Common myeloid progenitor, CD34-positive (primary cell): Measurements from ENCODE around the gene PSKH1.

Source experiments
- CTCF ChIA-PET: fragments of 350-600 bp; sonication (Branson Sonifier 250); formaldehyde crosslinking; loops from one replicate; lab custom pipeline; 2021; ENCODE audit warnings: antibody characterized with exemption; lab: Charles Lee
- POLR2A ChIA-PET: fragments of 350-600 bp; sonication (Branson Sonifier 250); formaldehyde crosslinking; loops from one replicate; lab custom pipeline; 2021; ENCODE audit warnings: antibody characterized with exemption; lab: Charles Lee
- DNase-seq, 3 donors: peaks; one replicate each; pipeline versions ENCODE4 v3.0.0 to v3.0.0-alpha.2; 2013
- H3K27ac ChIP-seq, 2 experiments: 1 replicate in 1 of 2; 2 replicates in 1 of 2; pipeline ENCODE4 v1.7.0; 2013; ENCODE audit warnings: inconsistent platforms in 2 of 2, low read length in 2 of 2, mild to moderate bottlenecking in 2 of 2, low read depth in 1 of 2, moderate library complexity in 1 of 2; ENCODE audit not compliant: severe bottlenecking in 2 of 2, insufficient read depth in 1 of 2, poor library complexity in 1 of 2
- H3K27me3 ChIP-seq, 5 experiments: replicated peaks in 2 of 5; 1 replicate in 3 of 5; 2 replicates in 2 of 5; pipeline versions ENCODE4 v1.6.1 to v1.7.0; 2013; ENCODE audit warnings: low read length in 4 of 5, mild to moderate bottlenecking in 2 of 5, moderate library complexity in 2 of 5, inconsistent platforms in 1 of 5; ENCODE audit not compliant: insufficient read depth in 5 of 5, control insufficient read depth in 4 of 5
- H3K36me3 ChIP-seq, 4 experiments: 1 replicate in 2 of 4; 2 replicates in 2 of 4; pipeline versions ENCODE4 v1.6.1 to v1.7.0; 2013; ENCODE audit warnings: low read length in 3 of 4, control low read depth in 1 of 4, mild to moderate bottlenecking in 1 of 4; ENCODE audit not compliant: control insufficient read depth in 4 of 4, insufficient read depth in 4 of 4
- H3K4me1 ChIP-seq, 4 experiments: 1 replicate in 3 of 4; 2 replicates in 1 of 4; pipeline versions ENCODE4 v1.6.1 to v1.7.1; 2013; ENCODE audit warnings: low read length in 3 of 4, mild to moderate bottlenecking in 3 of 4, control low read depth in 1 of 4, inconsistent platforms in 1 of 4, moderate library complexity in 1 of 4; ENCODE audit not compliant: control insufficient read depth in 4 of 4, insufficient read depth in 4 of 4; ENCODE audit errors: control extremely low read depth in 1 of 4
- H3K4me3 ChIP-seq, 7 experiments: 1 replicate in 4 of 7; 2 replicates in 3 of 7; pipeline versions ENCODE4 v1.5.1 to v1.7.0; 2013; ENCODE audit warnings: mild to moderate bottlenecking in 7 of 7, low read length in 6 of 7, moderate library complexity in 6 of 7, inconsistent platforms in 2 of 7, low read depth in 2 of 7, control low read depth in 1 of 7; ENCODE audit not compliant: insufficient read depth in 4 of 7, control insufficient read depth in 1 of 7; ENCODE audit errors: extremely low read depth in 1 of 7
- H3K9me3 ChIP-seq, 5 experiments: 1 replicate in 4 of 5; 2 replicates in 1 of 5; pipeline versions ENCODE4 v1.6.1 to v1.7.1; 2013; ENCODE audit warnings: low read length in 4 of 5, mild to moderate bottlenecking in 2 of 5, inconsistent platforms in 1 of 5, low read depth in 1 of 5, moderate library complexity in 1 of 5; ENCODE audit not compliant: control insufficient read depth in 4 of 5, insufficient read depth in 2 of 5; ENCODE audit errors: control extremely low read depth in 1 of 5
- WGBS: methylation state at CpG from one replicate; pipeline ENCODE4 v1.1.5; 2013; ENCODE audit not compliant: insufficient coverage; 5-methylcytosine and 5-hydroxymethylcytosine counted together

Gene PSKH1

DNA sequence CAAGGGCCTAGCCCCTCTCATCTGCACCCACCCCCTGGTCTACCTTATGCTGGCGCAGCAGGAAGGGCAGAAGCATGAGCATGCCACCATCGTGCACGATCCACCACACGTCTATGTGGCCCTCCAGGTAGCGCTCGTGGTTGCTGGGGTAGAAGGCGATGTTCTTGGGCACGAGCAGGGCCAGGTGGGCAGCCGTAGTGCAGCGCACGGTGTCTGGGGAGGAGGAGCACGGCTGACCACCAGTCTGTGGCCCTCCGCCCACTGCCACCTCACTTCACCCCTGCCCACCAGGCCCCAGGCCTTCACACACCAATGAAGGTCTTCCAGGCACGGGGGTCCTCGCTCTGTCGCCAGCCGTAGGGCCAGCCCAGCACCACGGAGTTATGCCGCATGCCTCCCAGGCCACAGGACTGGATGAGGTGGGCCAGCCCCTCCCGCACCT is 53.1 kb downstream of the PSKH1 start:
- 90% methylated on average over 12 of the region's 20 CpGs for WGBS
- Histone ChIP-seq H3K4me3 (no peak overlapping the region), H3K36me3 (peaks cover 2 to 72% (median 26%) of the 10 kb centered on the region in 4 experiments), H3K27me3 (no peaks in the 10 kb centered on the region), H3K4me1 (peaks cover 0 to 7% (median 0%) of the 10 kb centered on the region in 4 experiments), H3K9me3 (no peaks in the 10 kb centered on the region), H3K27ac (no peak overlapping the region)
- DNase-seq, result no peak
- ChIA-PET POLR2A (interaction anchor here (1.0 kb wide), 1 partner anchor 9 kb away, joined by 4 read pairs; the partner anchor contains the start of gene PSMB10), CTCF (interaction anchor here (0.8 to 2.3 kb wide), 7 partner anchors 17 to 101 kb away, joined by 3 to 6 read pairs (median 4); partner anchors contain the start of gene NRN1L)

DNA sequence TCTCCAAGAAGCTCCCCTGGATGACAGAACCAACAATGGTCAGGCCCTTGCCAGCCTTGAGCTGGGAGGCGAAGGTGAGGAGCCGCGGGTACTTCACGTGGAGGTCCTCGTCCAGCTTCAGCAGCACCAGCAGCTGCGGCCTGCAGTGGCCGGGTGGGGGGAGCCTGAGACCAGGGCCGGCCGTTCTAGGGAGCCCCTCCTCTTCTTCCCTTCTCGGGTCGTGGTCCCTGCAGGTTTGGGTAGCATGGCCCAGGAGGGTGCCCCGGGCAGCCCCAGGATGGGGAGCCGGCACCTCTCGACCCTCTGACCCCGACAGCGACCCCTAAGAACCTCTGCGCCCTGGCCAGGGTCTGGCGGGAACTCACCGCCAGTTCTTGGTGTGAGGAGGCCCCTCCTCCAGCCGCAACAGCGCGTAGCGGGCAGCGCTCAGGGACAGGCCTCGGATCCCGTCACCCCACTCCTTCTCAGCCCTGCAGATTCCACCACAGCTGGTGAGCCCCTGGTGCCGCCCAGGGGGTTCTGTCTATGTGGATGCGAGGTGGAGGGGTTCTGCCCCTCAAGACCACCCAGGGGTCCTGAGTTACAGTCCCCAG is 54.0 kb downstream of the PSKH1 start:
- H3K9me3 ChIP-seq, result no peaks in the 10 kb centered on the region
- no peaks in the 10 kb centered on the region for H3K27me3 ChIP-seq
- 97% methylated on average over 23 of the region's 28 CpGs for WGBS
- no peak overlapping the region for H3K4me3 ChIP-seq
- DNase-seq, result no peak
- ChIA-PET CTCF (interaction anchor here (0.7 to 1.6 kb wide), 5 partner anchors 19 to 129 kb away, joined by 3 to 4 read pairs (median 3); no protein-coding TSS in a partner anchor), POLR2A (interaction anchor here (1.0 kb wide), 1 partner anchor 10 kb away, joined by 4 read pairs; the partner anchor contains the start of gene PSMB10)
- no peak overlapping the region for H3K27ac ChIP-seq
- peaks cover 2 to 81% (median 28%) of the 10 kb centered on the region in 4 experiments for H3K36me3 ChIP-seq
- H3K4me1 ChIP-seq, result no peaks in the 10 kb centered on the region

- Histone ChIP-seq H3K4me1 (no peaks in the 10 kb centered on the region), H3K4me3 (no peak overlapping the region), H3K27ac (no peak overlapping the region), H3K9me3 (no peaks in the 10 kb centered on the region), H3K36me3 (peaks cover 2 to 75% (median 26%) of the 10 kb centered on the region in 4 experiments), H3K27me3 (no peaks in the 10 kb centered on the region)
- CTCF ChIA-PET, result interaction anchor here (1.6 kb wide), 1 partner anchor 92 kb away, joined by 4 read pairs; no protein-coding TSS in a partner anchor
- WGBS, result 97% methylated on average over 15 of the region's 15 CpGs
- POLR2A ChIA-PET, result interaction anchor here (1.2 kb wide), 1 partner anchor 12 kb away, joined by 3 read pairs; no protein-coding TSS in a partner anchor
- no peak for DNase-seq
Measured at GRCh38 chr16:67948015-67948414, 55.0 kb downstream of the PSKH1 start.

- POLR2A ChIA-PET, result interaction anchor here (0.6 kb wide), 1 partner anchor 13 kb away, joined by 3 read pairs; the partner anchor contains the start of gene PSMB10
Measured at GRCh38 chr16:67949645-67950044, 56.6 kb downstream of the PSKH1 start.

DNA sequence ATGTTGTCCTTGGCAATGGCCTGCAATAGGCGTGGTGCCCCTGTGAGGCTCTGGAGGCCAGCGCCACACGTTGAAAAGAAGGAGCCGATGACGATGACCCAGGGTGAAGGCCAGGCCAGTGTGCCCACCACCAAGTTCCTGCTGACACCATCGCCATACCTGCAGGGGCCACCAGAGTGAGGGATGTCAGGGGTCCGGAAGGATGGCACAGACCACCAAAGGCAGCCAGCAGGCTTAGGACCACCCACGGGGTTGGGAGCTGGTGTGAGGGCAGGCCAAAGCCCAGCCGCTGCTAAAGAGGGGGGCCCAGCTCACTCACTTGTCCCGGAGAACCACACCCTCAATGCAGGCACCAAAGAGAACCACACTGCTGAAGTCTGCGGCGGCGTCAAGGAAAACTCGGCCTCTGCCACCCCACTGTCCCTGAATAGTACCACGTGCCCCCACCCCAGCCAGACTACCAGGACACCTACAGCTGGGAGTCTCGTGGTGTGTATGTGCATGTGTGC is 57.3 kb downstream of the PSKH1 start:
- CTCF ChIA-PET, result interaction anchor here (0.7 to 1.7 kb wide), 8 partner anchors 8 to 30 kb away, joined by 3 to 5 read pairs (median 3); no protein-coding TSS in a partner anchor
- H3K4me3 ChIP-seq, result no peak overlapping the region

More at GRCh38 chr16:67949645-67950044, 56.6 kb downstream of the PSKH1 start:
- no peak overlapping the region for H3K27ac ChIP-seq
- peaks cover 2 to 81% (median 30%) of the 10 kb centered on the region in 4 experiments for H3K36me3 ChIP-seq
- no peak for DNase-seq
- no peaks in the 10 kb centered on the region for H3K9me3 ChIP-seq
- CTCF ChIA-PET, result interaction anchor here (1.1 kb wide), 3 partner anchors 18 to 31 kb away, joined by 3 read pairs; no protein-coding TSS in a partner anchor
- H3K4me1 ChIP-seq, result no peaks in the 10 kb centered on the region
- H3K4me3 ChIP-seq, result no peak overlapping the region
- 94% methylated on average over 9 of the region's 11 CpGs for WGBS
- no peaks in the 10 kb centered on the region for H3K27me3 ChIP-seq

GRCh38 chr16:67951485-67951884 is 58.4 kb downstream of the PSKH1 start:
- ChIA-PET POLR2A (no interaction called here), CTCF (interaction anchor here (1.0 to 1.7 kb wide), 7 partner anchors 9 to 89 kb away, joined by 3 to 5 read pairs (median 3); no protein-coding TSS in a partner anchor)
- no peak overlapping the region for H3K4me3 ChIP-seq
- no peak for DNase-seq
- peaks cover 2 to 65% (median 20%) of the 10 kb centered on the region in 4 experiments for H3K36me3 ChIP-seq
- H3K9me3 ChIP-seq, result no peaks in the 10 kb centered on the region
- 94% methylated on average over 10 of the region's 12 CpGs for WGBS
- no peak overlapping the region for H3K27ac ChIP-seq
- no peaks in the 10 kb centered on the region for H3K27me3 ChIP-seq
- no peaks in the 10 kb centered on the region for H3K4me1 ChIP-seq

More for the DNA sequence above, 57.3 kb downstream of the PSKH1 start:
- Histone ChIP-seq H3K36me3 (peaks cover 2 to 75% (median 26%) of the 10 kb centered on the region in 4 experiments), H3K27me3 (no peaks in the 10 kb centered on the region), H3K27ac (no peak overlapping the region), H3K4me1 (no peaks in the 10 kb centered on the region), H3K9me3 (no peaks in the 10 kb centered on the region)
- DNase-seq, result no peak
- 98% methylated on average over 15 of the region's 16 CpGs for WGBS
- POLR2A ChIA-PET, result interaction anchor here (0.6 kb wide), 1 partner anchor 14 kb away, joined by 3 read pairs; the partner anchor contains the start of gene PSMB10
